Astrocyte of the spinal cord (primary cell): Measurements from ENCODE around the gene KANSL1.

Source experiments
- DNase-seq: peaks from one replicate; pipeline ENCODE4 v3.0.0; 2011; ENCODE audit warnings: low read depth, low spot score
- H3K4me3 ChIP-seq: 2 replicates; pipeline ENCODE4 v1.5.1; 2011; ENCODE audit warnings: low read depth, mild to moderate bottlenecking, low read length, moderate library complexity
- CTCF ChIP-seq: IDR thresholded peaks from 2 replicates; pipeline ENCODE4 v1.5.1; 2012; ENCODE audit warnings: low read depth, mild to moderate bottlenecking, low read length, inconsistent platforms
- in situ Hi-C: cut with HindIII; loops from 2 replicates; pipeline ENCODE4 v1.10.0; 2017; ENCODE audit warnings: low sequenced_read_pairs

The KANSL1 gene

GRCh38 chr17:46085522-46085921 lies 107.7 kb downstream of the KANSL1 start:
- no peak for TF ChIP-seq CTCF
- DNase-seq = no peak
- H3K4me3 ChIP-seq = no peak overlapping the region
- in situ Hi-C loops = no loop called here

- H3K4me3 ChIP-seq = no peak overlapping the region
- TF ChIP-seq CTCF = no peak
- in situ Hi-C loops = no loop called here
- DNase-seq = no peak
Measured at GRCh38 chr17:46082257-46082656, 111.0 kb downstream of the KANSL1 start.

GRCh38 chr17:46081018-46081320 lies 112.3 kb downstream of the KANSL1 start:
- no peak for DNase-seq
- no peak overlapping the region for H3K4me3 ChIP-seq
- TF ChIP-seq CTCF = no peak
- in situ Hi-C loops = no loop called here

- H3K4me3 ChIP-seq = no peak overlapping the region
- in situ Hi-C loops = no loop called here
- DNase-seq = no peak
- no peak for TF ChIP-seq CTCF
Measured at GRCh38 chr17:46080118-46081017, 112.9 kb downstream of the KANSL1 start.

- no peak for TF ChIP-seq CTCF
- DNase-seq = no peak
- in situ Hi-C loops = no loop called here
- no peak overlapping the region for H3K4me3 ChIP-seq
Measured at GRCh38 chr17:46078675-46079074, 114.6 kb downstream of the KANSL1 start.

GRCh38 chr17:46074540-46074939 lies 118.7 kb downstream of the KANSL1 start:
- no peak for DNase-seq
- TF ChIP-seq CTCF = no peak
- in situ Hi-C loops = no loop called here
- no peak overlapping the region for H3K4me3 ChIP-seq
